Glutamatergic neuron (in vitro differentiated cells): ENCODE data around the gene SLC47A1. TPM values are rescaled to one million over a fixed set of nuclear protein-coding genes. Genes with fewer than 3 reads are reported as not detected.

ENCODE experiments used
- DNase-seq: peaks from one replicate; pipeline ENCODE4 v3.0.0; 2022
- H3K27ac Mint-ChIP-seq: one replicate; pipeline ENCODE4 v1.8.0; 2020; ENCODE audit warnings: mild to moderate bottlenecking, mixed read lengths, inconsistent platforms; ENCODE audit not compliant: unreplicated experiment
- H3K27me3 Mint-ChIP-seq: one replicate; pipeline ENCODE4 v1.8.0; 2020; ENCODE audit warnings: mild to moderate bottlenecking, moderate library complexity, mixed read lengths, inconsistent platforms; ENCODE audit not compliant: unreplicated experiment
- H3K36me3 Mint-ChIP-seq: one replicate; pipeline ENCODE4 v1.8.0; 2020; ENCODE audit warnings: mild to moderate bottlenecking, mixed read lengths, inconsistent platforms; ENCODE audit not compliant: unreplicated experiment
- H3K4me1 Mint-ChIP-seq: one replicate; pipeline ENCODE4 v1.8.0; 2020; ENCODE audit warnings: mild to moderate bottlenecking, low read depth, mixed read lengths, inconsistent platforms; ENCODE audit not compliant: unreplicated experiment
- H3K4me3 Mint-ChIP-seq: one replicate; pipeline ENCODE4 v1.8.0; 2020; ENCODE audit warnings: mild to moderate bottlenecking, mixed read lengths, inconsistent platforms; ENCODE audit not compliant: unreplicated experiment
- H3K9me3 Mint-ChIP-seq: one replicate; pipeline ENCODE4 v1.8.0; 2020; ENCODE audit warnings: mild to moderate bottlenecking, moderate library complexity, mixed read lengths, inconsistent platforms; ENCODE audit not compliant: unreplicated experiment
- CTCF ChIP-seq: fragments of 200-600 bp; sonication (generic); IDR thresholded peaks from one replicate; pipeline ENCODE4 v1.5.0; 2021; ENCODE audit not compliant: partially characterized antibody, unreplicated experiment
- total RNA-seq: library from RNA; stranded (reverse); fragmentation: NEBNext Ultra II Directional; extraction: Animal tissue kit (Norgen Biotek cat#: 25700); gene quantifications from one replicate; pipeline ENCODE4 v1.2.1, GENCODE V29; 2021; ENCODE audit not compliant: unreplicated experiment

Gene SLC47A1
- total RNA-seq, 1 donor from 2014 or later = not detected

- no peak for DNase-seq
- H3K27ac Mint-ChIP-seq = peak overlapping the region; percentile 64
- peaks cover 4% of the 10 kb centered on the region for H3K9me3 Mint-ChIP-seq
- H3K4me1 Mint-ChIP-seq = no peaks in the 10 kb centered on the region
- H3K27me3 Mint-ChIP-seq = no peaks in the 10 kb centered on the region
- H3K4me3 Mint-ChIP-seq = no peak overlapping the region
- peaks cover 6% of the 10 kb centered on the region for H3K36me3 Mint-ChIP-seq
- TF ChIP-seq CTCF = no peak
Measured at GRCh38 chr17:19626079-19626478, 92.4 kb downstream of the SLC47A1 start.

Other genes starting within 250 kb of the SLC47A1 start
- 7.8 TPM for gene B9D1, start 171.1 kb upstream of the SLC47A1 start, total RNA-seq
- gene MAPK7, start 155.4 kb upstream of the SLC47A1 start, total RNA-seq = 70.6 TPM
- 37.7 TPM for gene MFAP4, start 146.7 kb upstream of the SLC47A1 start, total RNA-seq
- 8.6 TPM for gene RNF112, start 122.6 kb upstream of the SLC47A1 start, total RNA-seq
- gene ALDH3A2, start 114.9 kb downstream of the SLC47A1 start, total RNA-seq = 42.6 TPM
- gene SLC47A2, start 182.7 kb downstream of the SLC47A1 start, total RNA-seq = not detected
- gene ALDH3A1, start 214.4 kb downstream of the SLC47A1 start, total RNA-seq = not detected